Measurements from ENCODE around the gene PTGER3.
"Not testable (repeated sequence)": the region's sequence is repeated elsewhere in the genome, so short reads cannot be mapped to it uniquely, and the experiment has no call there.

GRCh38 chr1:70985278-70985677 is 62.3 kb downstream of the PTGER3 start:
- not testable (repeated sequence) for TF ChIP-seq REST (IDR thresholded peaks at IDR 0.05; ENCODE audit: unreplicated experiment); CTCF (conservative IDR thresholded peaks at IDR 0.05; ENCODE audit: low read depth in 2 of 2); EZH2 (IDR thresholded peaks at IDR 0.05; ENCODE audit: low read depth, unreplicated experiment); POLR2AphosphoS5 (IDR thresholded peaks at IDR 0.05; ENCODE audit: low read depth); ZNF331 (CRISPR knock-in tag; IDR thresholded peaks at IDR 0.05; ENCODE audit: low read depth); ZNF462 (CRISPR knock-in tag; IDR thresholded peaks at IDR 0.05)

Measured in GM23338 (cell line).